HG03196 (cell line): ENCODE measurements around the gene ARHGEF12.

Source experiments
- ATAC-seq: cut with Tn5 transposase; IDR thresholded peaks from one replicate; pipeline ENCODE4 v1.9.1; 2021; ENCODE audit not compliant: unreplicated experiment

The ARHGEF12 gene

DNA sequence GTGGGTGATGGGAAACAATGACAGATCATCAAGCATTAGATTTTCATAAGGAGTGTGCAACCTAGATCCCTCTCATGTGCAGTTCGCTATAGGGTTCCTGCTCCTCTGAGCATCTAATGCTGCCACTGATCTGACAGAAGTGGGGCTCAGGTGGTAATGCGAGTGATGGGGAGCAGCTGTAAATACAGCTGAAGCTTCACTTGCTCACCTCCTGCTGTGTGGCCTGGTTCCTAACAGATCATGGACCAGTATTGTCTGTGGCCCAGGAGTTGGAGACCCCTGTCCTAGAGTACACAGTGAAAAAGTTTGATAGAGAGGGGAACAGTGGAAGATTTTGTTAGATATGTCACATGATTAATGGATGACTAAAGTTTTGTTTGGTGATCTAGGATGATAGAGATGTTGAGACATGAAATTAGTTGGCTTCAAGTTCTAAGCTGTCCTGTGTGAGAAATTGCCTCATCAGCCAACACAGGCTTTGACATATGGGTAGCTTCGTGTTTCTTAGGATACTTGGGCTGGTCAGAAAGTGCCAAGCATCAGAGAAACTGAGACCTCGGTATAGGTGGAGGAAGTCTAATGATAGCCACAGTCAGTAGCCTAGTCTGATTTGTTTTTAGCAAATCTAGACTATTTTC is 47.4 kb downstream of the ARHGEF12 start:
- no peak for ATAC-seq

DNA sequence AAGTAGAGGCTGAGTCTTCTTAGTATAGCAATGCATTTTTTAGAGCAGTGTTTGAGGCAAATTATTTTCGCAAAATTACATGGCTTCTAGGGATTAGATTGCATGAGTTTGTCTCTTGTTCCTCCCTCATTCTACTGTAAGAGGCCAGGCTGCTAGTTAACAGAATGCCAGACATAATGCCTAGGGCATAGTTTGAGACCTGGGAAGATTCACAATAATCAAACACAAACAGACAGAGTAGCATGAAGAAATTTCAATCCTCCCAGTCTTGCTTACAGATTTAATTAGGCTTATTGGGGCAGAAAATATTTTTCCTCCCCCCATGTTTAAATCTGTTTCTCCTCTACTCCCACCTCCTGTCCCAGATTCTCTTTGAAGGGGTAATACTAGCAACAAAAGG is 48.3 kb downstream of the ARHGEF12 start:
- no peak for ATAC-seq

DNA sequence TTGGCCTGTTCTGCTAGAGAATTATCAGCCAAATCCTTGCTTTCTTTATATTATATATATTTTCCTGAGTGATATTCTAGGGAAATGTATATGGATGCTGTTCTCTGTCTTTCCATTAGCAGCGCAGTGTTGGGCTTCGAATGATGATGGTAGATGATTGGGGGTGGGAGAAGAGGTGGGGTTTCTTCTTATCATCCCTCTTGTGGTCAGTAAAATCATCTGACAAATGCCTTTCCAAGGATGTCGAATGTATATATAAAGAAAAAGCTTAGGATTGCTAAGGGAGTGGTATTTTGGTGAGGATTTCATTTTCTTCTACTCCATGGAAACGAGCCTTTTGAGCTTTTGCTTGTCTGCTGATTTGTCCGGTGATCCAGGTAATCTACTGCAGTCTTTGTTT is 48.9 kb downstream of the ARHGEF12 start:
- ATAC-seq: no peak

DNA sequence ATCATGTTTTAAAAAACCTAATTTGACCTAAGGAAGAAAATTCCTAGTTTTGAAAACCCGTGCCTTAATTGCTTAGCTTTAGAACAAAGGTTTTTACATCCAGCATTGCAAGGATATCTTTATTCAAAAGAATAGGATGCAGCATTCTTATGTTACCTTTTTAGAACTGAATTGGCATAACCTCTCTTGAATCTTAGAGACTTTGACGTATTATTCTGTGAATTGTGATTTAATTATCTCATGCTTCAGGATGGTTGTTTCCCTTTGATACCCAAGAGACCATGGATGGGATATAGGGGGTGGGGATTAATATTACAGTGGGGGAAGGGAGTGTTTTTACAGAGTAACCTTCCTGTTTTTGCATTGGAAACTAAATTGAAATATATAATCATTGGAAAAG is 49.4 kb downstream of the ARHGEF12 start:
- no peak for ATAC-seq

DNA sequence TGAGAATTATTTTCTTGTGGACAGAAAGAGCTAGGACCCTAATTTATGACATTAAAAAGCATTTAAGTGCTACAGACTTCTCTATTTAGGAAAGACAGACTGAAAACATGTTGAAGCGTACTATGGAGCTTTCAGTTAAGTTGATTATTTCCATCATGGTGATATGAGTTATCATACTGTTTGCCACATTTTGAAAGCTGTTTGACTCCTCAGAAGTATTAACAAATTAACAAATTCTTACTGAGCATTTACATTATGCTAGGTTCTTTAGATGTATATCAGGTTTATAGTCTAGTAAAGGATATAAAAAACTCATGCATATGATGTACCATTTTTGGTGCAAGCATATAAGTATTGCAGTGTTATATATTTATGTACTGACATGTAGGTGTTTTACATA is 50.1 kb downstream of the ARHGEF12 start:
- no peak for ATAC-seq

DNA sequence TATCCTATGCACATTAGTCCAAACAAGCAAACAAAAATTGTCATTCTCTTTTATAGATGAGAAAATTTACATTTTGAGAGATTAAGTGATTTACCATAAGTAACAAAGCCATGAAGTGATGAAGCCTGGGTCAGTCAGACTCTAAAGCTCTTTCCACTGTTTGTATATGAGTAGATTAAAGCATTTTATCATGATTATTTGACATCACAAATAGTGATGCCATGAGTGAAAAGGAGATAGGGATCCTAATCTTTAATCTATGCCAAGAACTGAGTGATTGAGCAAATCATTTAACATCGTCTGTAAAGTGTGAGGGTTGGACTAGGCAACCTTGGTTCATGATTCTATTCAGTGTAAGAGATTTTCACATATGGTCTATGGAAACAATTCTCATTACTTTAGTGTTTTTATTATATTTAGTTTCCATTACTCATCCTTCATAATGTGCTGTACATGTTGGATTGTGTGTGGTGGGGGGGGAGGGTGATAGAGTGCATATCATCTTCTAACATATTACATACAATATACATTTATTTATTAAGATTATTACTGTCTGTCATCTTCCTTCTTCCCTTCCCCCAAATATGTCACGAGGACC is 50.7 kb downstream of the ARHGEF12 start:
- ATAC-seq: no peak

DNA sequence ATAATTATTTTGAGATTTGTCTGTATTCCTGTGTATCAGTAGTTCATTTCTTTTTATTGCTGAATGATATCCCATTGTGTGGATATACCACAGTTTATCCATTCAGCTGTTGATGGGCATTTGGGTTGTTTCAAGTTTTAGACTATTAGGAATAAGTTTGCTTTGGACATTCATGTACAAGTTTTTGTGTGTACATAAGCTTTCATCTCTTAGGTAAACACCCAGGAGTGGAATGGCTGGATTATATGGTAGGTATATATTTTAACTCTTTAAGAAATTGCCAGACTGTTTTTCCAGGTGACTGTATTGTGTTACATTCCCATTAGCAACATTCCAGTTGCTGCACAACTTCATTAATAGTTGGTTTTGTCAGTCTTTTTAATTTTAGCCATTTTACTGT is 52.0 kb downstream of the ARHGEF12 start:
- ATAC-seq: no peak

DNA sequence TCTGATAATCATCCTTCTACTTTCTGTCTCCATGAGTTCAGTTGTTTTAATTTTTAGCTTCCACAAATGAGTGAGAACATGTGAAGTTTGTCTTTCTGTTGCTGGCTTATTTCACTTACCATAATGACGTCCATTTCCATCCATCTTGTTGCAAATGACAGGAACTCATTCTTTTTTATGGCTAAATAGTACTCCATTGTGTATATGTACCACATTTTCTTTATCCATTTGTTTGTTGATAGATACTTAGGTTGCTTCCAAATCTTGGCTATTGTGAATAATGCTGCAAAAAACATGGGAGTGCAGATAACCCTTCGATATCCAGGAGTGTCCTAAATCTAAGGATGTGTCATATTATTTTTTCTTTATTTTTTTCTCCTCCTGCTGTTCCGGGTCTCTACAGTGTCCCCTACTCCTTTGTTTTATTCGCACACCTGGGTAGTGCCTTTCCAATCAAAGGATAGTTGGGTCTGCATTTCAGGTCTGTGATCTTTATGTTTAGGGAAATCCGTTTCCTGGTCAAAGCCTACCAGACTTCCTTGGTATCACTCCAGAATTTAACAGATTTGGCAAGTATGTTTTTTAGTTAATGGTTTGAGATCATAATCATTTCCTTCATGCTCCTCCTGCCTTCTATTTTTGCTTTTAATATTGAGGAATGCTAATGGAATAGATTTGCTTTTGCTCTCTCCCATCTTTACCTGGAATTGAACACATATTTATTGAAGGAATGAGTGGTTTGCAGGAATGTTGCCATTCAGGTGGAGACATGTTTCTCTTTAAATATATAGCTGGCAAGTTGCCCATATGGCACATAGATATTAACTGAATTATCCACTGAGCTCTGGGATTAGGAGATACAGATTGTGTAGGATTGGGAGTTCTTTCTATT is 53.7 kb downstream of the ARHGEF12 start:
- no peak for ATAC-seq

DNA sequence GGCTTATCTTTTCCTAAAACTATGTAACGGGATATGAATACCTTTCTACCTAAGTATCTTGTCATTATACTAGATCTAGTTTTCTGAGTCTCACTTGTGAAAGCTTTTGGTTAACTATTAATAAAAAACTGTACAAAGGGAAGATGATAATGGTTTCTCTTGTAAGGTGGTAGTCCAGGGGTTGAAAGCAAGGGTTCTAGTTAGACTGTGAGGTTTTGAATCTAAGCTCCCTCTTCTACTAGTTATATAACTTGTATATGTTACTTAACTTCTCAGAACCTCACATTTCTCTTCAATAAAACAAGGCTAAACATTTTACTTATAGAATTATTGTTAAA is 54.3 kb downstream of the ARHGEF12 start:
- ATAC-seq: no peak

DNA sequence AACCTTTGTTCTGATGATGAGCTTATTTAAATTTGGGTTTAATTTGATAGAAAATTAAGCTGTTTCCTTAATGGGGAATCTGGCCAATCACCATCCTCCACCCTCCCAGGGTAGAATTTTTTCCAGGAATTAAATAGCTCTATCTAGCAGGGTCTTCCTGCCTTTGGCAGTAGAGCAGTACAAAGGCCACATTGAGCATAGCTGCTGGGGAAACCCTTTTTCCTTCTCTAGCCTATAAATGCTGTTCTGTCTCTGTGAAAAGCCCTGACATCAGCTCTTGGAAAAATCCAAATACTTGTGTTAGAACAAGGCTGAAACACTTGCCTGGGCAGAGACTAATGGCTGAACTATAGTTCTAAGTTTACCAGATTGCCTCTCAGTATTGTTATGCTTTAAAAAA is 55.1 kb downstream of the ARHGEF12 start:
- ATAC-seq: no peak

DNA sequence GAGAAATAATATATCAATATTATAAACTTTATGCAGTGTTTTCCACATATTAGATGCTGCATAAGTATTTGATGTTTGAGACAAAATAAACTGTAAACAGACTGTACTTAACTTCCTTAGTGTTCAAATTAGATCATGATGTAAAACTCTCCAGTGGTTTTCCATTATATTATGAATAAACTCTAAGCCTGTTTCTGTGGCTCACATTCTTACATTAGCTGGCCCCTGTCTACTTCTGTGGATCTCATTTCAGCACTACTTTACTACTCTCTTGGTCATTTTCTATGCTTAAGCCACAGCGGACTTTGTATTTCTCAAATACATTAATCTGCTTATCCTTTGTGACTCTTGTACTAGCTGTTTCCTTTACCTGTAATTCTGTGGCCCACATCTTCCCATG is 55.6 kb downstream of the ARHGEF12 start:
- no peak for ATAC-seq

DNA sequence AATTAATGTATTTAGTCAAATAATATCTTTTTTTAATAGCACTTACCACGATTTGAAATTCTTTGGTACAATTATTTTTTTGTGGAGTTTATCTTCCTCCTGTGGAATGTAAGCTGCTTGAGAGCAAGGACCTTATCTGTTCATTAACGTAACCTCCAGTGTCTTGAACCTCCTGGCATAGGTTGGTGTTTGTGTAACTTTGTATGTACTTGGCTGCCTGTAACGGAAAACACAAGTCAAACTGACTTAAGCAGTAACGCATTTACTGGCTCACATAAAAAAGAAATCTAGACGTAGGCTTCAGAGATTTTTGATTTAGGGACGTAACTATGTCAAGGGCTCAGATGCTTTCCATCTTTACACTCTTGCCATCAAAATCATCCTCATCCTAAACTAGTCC is 56.1 kb downstream of the ARHGEF12 start:
- ATAC-seq: no peak

DNA sequence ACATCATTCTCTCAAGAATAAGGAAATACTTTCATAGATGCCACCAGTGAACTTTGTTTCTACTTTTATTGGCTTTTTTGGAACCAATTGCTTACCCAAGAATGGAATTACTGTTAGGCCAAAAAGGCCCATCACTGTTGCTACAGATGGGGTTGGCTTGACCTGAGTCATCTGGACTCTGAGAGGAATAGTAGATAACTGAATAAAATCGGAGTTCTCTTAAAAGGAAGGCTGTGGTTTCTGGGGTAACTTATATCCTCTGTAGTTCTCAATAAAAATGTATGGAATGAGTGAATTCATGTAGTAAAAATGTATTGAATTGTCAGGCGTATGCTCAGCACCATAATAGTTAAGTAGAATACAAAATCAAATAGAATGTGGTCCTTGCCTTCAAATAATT is 56.6 kb downstream of the ARHGEF12 start:
- no peak for ATAC-seq

DNA sequence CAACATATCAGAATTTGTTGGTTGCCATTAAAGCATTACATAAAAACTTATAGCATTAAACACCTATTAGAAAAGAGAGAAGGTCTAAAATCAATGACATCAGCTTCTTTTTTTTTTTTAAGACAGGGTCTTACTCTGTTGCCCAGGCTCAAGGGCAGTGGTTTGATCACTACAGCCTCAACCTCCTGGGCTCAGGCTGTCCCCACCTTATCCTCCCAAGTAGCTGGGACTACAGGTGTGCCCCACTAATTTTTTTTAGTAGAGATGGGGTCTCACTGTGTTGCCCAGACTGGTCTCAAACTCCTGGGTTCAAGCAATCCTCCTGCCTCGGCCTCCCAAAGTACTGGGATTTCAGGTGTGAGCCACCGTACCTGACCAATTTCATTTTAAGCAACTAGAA is 57.9 kb downstream of the ARHGEF12 start:
- ATAC-seq: no peak

DNA sequence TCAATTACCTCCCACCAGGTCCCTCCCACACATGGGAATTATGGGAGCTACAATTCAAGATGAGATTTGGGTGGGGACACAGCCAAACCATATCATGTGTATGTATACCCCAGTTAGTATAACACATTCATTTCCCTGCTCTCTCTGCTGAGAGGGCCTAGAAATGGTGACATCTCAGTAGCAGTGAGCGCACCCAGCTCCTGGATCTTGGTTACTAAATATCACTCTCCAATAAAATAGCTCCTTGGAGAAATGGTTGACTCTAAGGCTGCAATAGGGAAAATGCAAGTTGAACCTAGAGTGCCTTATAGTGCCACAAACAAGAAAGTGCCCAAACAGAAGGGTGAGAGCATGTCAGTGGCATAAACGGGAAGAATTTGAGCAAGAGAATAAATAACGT is 59.6 kb downstream of the ARHGEF12 start:
- no peak for ATAC-seq

DNA sequence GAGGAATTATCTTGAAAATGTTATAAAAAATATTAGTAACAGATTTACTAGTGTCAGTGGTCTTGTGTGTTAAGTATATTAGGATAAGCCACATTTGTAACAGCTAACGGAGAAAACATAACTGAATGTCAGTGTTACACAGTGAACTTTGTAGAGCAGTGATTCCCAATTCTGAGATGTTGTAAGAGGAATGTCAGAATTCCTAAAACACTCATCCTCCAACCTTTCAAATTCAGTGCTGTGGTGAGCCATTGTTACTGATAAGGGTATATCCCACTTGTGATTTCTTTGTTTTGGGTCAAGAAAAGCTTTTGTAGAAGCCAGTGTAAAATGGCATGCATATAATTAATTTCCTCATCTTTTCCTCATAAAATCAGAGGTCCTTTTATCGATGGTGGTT is 61.9 kb downstream of the ARHGEF12 start:
- ATAC-seq: no peak

DNA sequence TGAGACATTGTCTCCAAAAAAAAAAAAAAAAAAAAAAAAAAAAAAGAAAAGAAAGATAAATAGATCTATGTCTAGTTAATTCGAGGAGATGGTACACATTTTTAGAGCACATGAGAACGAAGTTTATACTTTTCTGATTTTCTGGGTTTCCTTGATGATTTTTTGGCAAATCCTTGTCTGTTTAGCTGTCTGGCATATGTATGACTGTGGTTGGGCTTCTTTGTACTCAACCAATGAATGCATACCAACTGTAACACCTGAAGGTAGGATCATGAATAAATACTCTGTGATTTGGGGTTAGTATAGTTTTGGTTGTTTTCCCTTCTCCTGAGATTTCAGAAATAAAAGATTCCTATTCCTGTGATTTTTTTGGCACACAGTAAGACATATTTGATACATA is 63.1 kb downstream of the ARHGEF12 start:
- ATAC-seq: no peak

DNA sequence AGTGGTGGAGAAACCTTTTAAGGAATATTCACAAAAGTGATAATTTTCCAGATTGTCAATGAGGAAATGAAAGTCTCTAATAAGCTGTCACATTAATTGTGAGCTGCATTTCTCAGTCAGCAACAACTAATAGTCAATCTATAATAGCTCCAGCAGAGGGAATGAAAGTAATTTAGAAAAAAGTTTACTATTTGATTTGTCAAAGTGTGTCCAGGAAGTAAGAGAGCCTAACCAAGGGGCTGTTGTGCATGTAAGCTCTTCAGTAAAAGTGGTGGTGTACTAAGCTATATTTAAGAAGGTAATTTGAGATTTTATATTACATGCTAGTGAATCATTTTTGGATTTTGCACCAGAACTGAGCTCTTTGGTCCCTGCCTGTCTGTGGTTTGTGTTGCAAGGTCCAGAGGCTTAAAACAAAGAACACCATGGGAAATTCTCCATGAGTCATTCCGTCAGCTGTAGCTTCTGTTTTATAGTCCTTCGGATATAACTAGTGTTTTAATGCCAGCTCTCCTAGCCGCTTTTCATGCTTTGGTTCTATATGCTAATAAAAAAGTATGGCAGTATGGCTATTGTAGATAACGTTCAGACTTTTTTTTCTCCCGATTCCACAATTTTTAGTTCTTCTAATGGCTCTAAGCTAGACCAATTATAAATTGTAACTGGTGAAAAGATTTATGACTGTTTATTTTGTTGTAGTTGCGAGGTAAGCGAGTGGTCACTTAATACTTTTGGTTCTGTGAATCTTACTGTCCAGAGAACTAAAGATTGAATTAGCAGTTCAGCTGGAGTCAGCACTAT is 64.6 kb downstream of the ARHGEF12 start:
- ATAC-seq: no peak

DNA sequence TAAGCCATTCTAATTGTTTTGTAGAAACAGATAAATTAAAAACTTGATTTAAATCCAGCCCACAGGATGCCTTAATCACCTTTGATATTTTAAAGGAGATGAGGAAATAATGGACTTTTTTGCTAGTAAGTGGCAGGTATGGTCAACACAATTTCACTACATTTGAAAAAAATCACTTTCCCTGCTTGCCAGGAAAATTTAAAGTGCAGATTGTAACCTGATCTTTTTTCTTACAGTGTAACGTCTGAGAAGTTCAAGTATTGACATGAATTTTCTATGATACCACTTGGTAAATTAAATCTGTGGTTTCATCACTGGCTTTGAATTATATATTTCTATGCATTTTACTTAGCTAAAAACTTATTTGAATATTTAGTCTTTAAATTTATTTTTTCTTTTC is 65.3 kb downstream of the ARHGEF12 start:
- no peak for ATAC-seq

DNA sequence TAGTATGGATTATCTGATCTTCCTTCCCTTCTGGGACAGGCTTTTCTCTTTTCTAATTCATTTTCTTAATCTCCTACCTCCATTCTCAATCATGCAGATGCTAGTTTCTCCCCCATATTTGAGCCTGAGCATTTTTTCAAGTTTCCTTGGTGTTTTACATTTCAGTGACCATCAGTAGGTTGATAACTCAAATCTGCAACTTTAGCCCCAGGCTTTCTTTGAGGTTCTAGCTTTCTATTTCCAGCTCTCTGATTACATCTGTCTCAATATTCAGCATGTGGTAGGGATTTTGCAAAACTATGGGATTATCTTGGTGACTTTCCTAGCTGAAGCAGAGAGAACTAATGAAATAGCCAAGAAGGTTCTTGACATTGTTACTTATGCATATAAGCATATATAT is 67.8 kb downstream of the ARHGEF12 start:
- ATAC-seq: no peak

DNA sequence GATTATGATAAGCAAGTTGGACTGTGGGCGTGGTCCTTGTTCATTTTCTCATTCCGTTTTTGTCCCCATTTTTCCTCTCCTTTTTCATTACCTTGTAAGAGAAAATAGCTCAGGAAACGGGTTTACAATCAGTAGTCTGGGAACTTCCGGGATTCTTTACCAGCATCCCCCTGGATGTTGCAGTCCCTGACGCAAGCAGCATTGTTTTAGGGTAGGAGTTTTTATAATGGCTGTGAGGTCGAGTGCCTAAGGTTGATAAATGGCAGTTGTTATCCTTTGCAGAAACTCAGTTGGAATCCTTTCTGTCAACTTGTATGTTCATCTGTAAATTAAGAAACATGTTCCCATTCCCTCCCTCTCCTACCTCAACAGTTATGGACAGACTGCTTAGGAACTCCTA is 68.3 kb downstream of the ARHGEF12 start:
- ATAC-seq: no peak

DNA sequence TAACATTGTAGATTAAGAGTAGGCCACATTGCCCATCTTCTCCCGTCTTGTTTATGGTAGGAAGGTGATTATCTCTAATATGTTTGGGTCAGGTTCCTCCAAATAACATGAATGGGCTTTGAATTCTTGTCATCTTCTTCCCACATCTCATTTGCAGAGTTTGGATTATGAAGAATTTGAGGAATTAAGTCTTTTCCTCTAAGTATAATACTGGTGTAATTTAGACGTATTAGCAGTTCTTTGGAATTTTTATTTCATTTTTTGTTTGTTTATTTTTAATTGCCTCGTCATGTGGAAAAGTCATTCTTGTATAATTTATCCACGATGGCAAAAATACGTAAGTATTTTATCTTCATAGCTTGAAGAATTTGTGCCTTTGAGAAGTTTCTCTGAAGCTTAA is 73.4 kb downstream of the ARHGEF12 start:
- no peak for ATAC-seq
